HG02840 (cell line): ENCODE measurements around the gene ABHD12.
"Not testable (repeated sequence)": the region's sequence is repeated elsewhere in the genome, so short reads cannot be mapped to it uniquely, and the experiment has no call there.

Experiments
- ATAC-seq: cut with Tn5 transposase; IDR thresholded peaks from one replicate; pipeline ENCODE4 v1.9.1; 2021; ENCODE audit warnings: mild to moderate bottlenecking, moderate library complexity, moderate number of reproducible peaks; ENCODE audit not compliant: unreplicated experiment, low FRiP score

Gene ABHD12

DNA sequence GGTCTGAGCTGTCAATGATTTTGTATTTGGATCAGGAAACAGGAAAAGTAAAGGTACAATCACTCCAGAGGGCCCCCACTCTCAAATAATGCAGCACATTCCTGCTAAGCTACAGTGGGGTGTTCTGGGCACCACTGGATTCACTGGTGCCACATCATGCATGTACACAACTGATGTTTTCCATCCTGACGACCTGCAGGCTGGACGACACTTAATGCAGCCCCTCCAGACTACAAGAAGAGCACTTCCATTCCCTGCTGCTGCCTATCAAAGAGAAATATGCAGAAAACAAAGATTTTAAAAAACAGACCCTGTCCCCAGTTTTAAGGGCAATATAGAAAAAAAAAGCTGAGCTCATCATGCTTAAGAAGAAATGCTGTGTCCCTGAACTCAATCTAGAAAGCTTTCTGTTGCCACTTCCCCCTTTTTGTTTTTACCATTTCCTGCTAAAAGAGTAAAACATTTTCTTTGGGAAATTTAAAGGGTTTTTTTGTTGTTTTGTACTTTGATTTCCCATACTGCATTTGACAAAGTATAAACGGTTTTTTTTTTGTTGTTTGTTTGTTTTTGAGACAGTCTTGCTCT is 35.5 kb downstream of the ABHD12 start:
- no peak for ATAC-seq

DNA sequence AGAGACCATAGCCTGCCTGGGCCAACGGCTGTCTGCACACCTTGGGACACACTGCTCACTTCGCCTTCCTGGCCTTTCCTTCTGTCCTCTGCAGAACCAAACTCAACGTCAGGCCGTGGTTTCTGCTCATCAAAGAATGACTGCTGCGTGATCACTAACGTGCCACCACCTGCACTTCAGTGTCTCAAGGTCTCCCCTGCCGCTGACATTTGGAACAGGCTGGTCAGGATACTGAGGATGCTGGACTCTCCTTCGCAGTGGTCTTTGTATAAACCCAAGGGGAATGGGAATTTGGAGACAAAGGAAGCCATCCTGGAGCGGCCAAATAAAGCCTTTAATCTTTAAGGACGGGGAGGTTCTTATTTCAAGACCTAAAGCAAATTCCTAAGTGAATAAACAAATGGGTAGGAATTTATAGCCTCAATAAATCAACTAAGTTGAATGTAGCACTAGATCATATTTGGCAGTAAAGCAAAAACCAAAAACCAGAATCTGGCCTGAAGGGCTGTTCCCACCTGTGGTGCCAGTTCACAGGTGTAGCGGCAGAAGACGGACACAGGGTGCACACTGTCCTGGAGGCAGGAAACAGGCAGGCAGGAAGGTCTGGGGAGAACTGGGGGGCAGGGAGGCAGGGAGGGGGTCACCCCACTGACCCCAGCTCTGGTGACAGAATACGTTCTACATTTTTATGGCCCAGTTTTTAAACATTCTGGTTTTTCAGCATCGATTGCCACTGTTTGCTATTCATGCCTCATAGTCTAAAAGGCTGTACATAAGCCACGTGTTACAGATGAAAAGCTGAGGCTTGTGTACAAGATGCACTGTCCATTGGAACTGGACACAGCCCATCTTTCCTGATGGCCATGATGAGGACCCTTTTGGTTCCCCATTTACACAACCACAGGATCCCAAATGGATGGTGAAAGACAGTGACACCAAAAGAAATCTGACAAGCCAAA is 36.6 kb downstream of the ABHD12 start:
- no peak for ATAC-seq

DNA sequence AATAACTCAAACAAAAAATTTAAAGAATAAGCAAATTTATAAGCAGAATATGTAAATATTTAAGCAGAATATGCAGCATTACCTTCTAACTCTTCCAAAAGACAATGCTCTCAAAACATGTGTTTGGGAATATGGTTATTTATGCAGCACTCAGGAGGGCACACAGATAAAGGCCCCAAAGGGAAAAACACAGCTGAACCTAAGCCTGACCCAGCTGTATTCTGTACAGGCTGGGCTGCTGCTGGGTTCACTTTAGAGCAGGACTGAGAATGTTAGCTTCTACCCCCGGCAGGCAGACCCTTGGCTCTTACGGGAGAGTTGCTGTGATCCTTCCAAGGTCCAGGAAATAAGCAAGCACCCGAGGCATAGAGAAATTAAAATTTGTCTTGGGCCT is 37.3 kb downstream of the ABHD12 start:
- ATAC-seq: no peak

DNA sequence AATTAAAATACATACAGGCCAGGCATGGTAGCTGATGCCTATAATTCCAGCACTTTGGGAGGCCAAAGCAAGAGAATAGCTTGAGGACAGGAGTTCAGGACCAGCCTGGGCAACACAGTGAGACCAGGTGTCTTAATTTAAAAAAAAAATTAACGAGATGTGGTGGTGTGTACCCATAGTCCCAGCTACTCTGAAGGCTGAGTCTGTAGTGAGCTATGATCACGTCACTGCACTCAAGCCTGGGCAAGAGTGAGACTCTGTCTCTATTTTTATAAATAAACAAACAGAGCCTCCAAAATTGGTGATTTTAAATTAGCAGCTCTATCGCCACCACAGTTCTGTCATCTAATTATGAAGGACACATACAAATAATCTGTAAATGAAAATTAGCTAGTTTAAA is 37.9 kb downstream of the ABHD12 start:
- ATAC-seq: no peak

DNA sequence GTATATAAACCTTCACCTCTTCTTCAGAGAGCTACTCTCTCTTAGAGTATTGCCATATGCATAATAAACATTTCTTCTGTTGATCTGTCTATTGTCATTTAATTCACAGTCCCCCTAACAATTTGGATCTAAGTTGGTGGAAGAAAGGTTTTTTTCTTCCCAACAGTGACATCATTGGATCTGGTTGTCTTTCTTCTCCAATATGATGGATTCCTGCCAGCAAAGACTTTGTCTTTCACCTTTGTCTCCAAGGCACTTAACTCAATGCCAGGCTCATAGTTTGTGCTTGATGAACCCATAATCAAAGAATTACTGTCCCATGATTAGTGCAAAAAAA is 39.6 kb downstream of the ABHD12 start:
- ATAC-seq: no peak

DNA sequence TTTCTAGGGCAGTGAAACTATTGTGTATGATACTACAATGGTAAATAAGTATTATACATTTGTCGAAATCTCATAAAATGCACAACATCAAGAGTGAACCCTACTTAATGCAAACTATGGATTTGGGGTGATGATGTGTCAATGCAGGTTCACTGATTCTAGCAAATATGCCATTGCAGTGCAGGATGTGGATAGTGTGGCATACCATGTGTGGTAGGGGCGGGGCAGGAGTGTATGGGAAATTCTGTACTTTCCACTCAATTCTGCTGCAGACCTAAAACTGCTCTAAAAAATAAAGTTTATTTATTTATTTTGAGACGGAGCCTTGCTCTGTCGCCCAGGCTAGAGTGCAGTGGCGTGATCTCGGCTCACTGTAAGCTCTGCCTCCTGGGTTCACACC is 44.3 kb downstream of the ABHD12 start:
- no peak for ATAC-seq

DNA sequence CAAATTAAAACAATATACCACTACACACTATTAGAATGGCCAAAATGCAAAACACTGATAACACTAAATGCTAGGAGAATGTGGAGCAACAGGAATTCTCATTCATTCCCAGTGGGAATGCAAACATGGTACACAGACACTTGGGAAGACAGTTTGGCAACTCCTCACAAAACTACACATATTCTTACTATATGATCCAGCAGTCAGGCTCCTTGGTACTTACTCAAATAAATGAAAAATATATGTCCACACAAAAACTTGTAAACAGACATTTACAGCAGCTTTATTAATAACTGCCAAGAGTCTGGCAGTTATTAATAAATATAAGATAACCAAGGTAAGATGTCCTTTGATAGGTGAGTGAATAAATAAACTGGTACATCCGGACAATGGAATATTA is 44.9 kb downstream of the ABHD12 start:
- ATAC-seq: no peak

DNA sequence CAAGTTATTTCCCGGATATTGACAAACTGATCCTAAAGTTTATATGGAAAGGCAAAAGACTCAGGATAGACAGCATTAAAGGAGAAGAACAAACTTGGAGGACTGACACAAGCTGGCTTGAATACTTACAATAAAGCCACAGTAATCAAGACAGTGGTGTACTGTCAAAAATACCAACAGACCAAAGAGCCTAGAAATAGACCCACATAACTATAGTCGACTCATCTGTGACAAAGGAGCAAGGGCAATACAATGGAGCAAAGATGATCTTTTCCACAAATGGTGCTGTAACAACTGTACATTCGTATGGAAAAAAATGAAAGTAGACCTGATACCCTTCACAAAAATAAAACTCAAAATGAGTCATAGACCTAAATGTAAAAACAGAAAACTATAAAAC is 46.0 kb downstream of the ABHD12 start:
- ATAC-seq: no peak

DNA sequence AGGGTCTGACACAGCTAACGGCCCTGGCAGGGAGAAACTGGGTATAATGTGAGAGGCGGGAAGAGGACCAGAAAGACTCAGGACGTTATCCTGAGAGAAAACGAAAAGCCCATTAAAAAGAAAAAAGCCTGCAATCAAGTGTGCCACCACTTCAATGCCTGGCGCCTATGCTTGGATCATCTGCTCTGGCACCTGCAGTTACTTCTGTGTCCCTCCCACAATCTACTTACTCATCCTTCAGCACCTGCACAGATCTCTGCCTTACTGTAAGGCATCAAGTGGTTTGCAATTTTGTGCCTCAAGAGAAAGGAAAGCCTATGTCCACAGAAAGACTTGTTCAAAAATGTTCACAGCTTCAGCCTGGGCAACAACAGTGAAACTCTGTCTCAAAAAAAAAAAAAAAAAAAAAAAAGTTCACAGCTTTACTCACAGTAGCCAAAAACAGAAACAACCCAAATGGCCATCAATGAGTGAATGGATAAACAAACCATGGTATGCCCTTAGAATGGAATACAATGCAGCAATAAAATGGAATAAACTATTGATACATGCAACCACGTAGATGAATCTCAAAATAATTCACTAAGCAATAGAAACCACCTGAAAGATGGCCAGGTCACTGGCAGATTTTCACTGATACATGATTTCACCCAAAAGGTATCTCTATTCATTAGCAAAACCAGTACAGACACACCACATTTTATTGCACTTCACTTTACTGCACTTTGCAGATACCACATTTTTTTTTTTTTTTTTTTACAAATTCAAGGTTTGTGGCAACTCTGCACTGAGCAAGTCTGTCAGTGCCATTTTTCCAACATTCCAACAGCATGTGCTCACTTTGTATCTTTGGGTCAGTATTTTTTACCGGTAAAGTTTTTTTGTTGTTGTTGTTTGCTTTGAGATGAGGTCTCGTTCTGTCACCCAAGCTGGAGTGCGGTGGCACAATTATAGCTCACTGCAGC is 48.6 kb downstream of the ABHD12 start:
- ATAC-seq: no peak

DNA sequence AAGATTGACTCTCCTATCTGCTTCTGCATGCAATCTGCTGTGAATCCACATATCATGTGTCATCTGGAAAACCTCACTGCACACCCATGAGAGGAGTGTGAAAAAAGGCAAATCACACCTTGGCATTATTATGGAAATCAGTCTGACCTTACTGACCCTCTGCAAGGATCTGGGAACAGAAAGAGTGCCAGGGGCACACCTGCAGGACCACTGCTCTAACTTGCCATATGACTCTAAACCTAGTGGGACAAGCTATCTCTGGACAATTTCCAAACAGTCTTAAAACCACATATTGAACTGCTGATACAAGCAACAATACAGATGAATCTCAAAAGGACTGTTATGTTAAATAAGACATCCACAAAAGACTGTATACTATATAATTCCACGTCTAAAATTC is 50.3 kb downstream of the ABHD12 start:
- ATAC-seq: no peak

DNA sequence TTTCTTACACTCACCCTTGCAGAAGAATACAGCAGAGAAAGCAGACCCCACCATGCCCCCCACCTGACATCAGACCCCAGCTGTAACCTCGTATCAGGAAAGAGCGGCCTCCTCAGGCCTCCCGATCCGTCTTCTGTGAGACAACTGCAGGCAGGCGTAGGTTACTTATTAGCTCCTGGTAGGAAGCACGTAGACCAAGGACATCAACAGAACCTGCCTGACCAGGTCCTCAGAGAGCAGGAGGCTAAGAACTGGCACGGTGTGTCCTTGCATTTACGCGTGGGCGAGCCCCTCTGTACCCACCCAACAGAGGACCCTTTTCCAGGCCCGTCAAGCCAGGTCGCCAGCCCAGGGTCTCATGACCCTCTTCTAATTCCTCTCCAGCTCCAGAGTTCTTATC is 51.0 kb downstream of the ABHD12 start:
- no peak for ATAC-seq

DNA sequence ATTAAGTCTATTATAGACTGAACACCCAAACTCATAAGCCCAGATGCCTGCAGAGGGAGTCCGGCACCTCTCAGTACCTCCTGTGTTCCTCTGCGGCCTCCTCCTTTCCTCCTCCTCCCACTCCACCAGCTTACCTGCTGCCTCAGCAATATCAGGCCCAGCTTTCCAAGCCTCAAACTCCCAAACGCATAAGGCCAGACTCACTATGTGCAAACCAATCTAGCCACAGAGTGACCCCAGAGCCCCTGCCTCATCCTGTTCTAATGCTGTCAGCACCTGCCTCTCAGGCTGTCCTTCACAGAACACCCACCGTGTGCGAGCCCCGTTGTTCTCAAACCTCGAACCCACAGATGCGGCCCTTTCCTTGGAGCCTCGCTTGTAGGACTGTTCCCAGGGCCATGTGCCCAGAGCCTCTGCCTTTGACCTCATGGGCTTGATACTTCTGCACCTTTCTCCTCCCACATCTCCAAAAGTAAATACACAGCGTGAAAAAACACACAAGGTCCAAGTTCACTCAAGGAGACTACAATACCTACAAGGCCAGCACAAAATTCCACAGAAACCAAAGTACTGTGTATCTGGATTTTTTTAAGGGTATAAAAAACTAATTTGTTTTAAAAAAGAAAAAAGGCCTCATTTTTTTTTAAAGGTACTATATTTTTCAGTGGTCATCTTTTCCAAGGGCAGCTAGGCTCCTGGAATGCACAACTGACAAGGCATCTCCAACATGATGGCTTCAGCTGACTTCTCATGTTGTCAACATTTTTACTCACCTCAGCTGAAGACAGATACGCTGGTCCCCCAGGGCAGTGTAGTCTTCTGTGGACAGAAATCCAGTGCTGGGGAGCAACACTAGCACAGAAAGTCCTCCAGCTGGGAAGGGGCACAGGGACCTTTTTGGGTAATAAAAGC is 52.3 kb downstream of the ABHD12 start:
- no peak for ATAC-seq

DNA sequence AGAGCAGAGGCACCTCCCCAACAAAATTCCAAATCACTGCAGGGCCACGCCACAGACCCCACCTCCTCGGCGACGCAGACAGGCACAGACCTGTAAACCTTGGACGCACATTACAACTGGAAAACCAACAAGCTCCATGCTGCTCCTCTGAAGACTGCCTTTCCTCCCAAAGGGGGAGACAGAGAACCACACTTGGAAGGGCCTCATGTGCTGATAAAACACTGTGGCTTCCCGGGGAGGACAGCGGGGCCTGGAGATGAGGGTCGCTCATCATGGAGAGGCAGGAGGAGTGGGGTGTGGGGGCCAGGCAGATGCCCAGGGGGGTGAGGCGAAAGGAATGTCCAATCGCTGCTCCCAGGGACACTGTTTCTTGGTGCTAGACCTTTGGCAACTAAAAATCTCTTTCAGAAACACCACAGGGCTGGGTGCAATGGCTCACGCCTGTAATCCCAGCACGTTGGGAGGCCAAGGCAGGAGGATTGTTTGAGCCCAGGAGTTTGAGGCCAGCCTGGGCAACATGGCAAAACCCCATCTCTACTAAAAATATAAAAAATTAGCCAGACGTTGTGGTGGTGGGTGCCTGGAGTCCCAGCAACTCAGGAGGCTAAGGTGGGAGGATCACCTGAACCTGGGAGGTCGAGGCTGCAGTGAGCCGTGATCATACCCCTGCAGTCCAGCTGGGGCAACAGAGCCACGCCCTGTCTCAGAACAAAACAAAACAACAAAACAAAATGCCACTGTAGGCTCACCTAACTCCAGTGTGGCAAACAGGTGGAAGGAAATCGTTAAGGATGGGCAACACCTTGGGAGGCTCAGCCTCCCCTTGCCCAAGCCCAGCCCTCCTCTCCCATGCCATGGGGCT is 53.8 kb downstream of the ABHD12 start:
- no peak for ATAC-seq

DNA sequence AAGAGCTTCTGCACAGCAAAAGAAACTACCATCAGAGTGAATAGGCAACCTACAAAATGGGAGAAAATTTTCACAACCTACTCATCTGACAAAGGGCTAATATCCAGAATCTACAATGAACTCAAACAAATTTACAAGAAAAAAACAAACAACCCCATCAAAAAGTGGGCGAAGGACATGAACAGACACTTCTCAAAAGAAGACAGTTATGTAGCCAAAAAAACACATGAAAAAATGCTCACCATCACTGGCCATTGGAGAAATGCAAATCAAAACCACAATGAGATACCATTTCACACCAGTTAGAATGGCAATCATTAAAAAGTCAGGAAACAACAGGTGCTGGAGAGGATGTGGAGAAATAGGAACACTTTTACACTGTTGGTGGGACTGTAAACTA is 55.7 kb downstream of the ABHD12 start:
- ATAC-seq: not testable (repeated sequence)

DNA sequence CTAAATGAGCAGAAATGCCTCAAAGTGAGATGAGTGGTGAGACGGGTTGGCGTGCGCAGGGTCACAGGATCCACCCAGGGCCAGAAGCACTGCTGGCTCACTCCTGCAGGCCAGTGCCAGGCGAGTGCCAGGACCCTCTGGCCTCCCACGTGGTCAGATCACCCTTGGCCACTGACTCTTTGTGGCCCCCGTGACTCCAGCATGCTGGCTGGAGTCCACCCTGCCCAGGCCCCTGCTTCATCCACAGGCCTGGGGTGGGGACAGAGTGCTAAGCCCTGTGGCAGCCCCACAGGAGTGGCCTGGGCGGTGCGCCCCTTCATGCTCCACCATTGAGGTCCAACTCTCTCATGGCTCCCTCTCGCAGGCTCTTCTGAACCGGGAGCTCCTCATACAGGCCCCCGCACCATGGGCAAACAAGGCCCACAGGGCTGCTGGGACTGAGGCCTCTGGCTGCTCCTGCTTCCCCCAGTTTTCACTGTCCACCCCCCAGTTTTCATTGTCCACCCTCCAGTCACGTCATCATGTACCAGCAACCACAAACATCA is 61.6 kb downstream of the ABHD12 start:
- ATAC-seq: no peak

DNA sequence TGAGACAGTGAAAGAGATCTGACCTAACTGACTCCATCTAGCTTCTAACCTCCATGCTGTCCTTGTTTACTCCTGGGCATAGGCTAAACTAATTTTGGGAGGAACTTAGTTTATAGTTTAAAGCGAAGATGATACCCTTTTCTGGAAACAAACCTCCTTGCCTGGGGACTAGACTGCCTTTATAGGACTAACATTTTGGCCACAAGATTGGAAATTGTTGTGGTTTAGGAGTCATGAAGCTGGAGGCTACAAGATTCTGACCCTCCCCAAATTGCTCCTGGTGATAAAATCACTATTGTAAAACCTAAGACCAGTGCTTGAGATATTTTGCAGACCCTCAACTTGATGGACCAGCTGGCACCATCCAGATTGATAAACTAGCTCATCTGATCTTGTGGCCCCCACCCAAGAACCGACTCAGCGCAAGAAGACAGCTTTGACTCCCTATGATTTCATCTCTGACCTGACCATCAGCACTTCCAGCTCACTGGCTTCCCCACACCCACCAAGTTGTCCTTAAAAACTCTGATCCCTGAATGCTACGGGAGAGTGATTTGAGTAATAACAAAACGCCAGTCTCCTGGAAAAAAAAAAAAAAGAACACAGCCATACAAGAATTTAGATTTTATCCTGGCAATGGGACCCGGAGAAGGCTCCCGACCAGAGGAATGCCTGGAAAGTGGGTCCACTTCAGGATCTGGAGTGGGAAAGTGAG is 63.0 kb downstream of the ABHD12 start:
- ATAC-seq: no peak

DNA sequence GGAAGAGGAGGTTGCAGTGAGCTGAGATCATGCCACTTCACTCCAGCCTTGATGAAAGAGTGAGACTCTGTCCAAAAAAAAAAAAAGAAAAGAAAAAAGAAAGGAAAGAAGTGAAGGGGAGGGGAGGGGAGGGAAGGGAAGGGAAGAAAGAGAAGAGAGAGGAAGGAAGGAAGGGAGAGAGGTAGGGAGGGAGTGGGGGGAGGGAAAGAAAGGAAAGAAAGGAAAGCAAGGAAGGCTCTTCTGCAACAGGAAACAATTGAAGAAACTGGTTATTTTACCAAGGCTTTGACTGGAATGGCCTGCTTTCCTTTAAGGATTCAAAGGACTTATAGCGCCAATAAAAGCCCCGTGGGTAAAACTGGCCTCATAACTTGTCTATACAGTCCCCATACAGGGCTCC is 64.6 kb downstream of the ABHD12 start:
- no peak for ATAC-seq

DNA sequence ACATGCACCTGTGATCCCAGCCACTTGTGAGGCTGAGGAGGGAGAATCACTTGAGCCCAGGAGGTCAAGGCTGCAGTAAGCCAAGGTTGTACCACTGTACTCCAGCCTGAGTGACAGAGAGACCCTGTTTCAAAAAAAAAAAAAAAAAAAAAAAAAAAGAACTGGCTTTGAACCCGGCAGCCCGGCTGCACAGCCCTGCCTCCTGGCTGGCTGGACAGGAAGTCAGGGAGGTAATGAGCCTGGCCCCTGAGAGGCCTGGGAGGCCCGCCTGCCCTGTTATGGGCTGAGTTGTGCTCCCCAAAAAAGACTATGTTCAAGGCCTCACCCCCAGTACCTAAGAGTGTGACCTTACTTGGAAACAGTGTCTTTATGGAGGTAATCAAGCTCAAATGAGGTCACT is 65.6 kb downstream of the ABHD12 start:
- no peak for ATAC-seq
